ENCODE data around the gene MYO5B. TPM values are rescaled to one million over a fixed set of nuclear protein-coding genes. Genes with fewer than 3 reads are reported as not detected.

Gene MYO5B
- total and polyA plus RNA-seq, 4 donors: 5.4 to 23.4 (median 11.4) TPM

DNA sequence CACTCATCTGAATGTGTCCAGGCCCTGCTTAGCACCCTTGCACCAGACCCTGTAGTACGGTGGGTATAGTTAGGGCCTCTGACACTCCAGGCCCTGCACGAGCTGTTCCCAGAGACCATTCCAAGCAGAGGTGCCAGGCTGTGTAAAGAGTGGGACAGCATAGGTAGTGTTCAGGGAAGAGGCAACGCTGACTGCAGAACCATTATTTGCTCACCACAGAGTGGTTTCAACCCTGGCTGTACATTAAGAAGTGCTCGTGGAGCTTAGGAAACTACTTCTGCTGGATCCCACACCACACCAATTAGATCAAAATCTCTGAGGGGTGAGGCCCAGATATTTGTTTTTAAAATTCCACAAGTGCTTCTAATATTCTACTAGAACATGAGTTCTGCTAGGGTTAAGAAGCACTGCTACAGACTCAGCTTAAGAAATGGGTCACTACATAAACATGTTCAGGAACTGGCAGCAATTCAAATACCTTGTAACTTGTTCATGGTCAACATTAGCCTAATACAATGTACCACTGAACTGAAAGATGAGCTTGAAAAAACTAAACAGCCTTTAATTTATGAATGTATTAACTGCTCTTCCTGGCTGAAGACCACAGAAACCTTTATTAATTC is 183.0 kb downstream of the MYO5B start:
- H3K9ac ChIP-seq (ENCODE audit: low read depth in 1 of 2, low read length in 2 of 2): no peak overlapping the region
- H3K36me3 ChIP-seq (ENCODE audit: control insufficient read depth in 4 of 4, insufficient read depth in 3 of 4, low read depth in 1 of 4, low read length in 3 of 4): no peaks in the 10 kb centered on the region
- H3K4me3 ChIP-seq (ENCODE audit: low read depth in 1 of 3, low read length in 3 of 3): no peak overlapping the region
- no peaks in the 10 kb centered on the region for H3K27me3 ChIP-seq (ENCODE audit: control insufficient read depth in 4 of 4, insufficient read depth in 4 of 4, low read length in 3 of 4)
- H3K9me3 ChIP-seq (ENCODE audit: control insufficient read depth in 4 of 4, low read length in 3 of 4): no peaks in the 10 kb centered on the region
- DNase-seq (ENCODE audit: low spot score): no peak
- no peaks in the 10 kb centered on the region for H3K4me1 ChIP-seq (ENCODE audit: control insufficient read depth in 4 of 4, insufficient read depth in 4 of 4, low read length in 3 of 4)
- 93% methylated on average over 4 of the region's 4 CpGs for WGBS
- no peak overlapping the region for H3K27ac ChIP-seq (ENCODE audit: low read depth in 1 of 2, low read length in 2 of 2)
- TF ChIP-seq, protein P1, sequence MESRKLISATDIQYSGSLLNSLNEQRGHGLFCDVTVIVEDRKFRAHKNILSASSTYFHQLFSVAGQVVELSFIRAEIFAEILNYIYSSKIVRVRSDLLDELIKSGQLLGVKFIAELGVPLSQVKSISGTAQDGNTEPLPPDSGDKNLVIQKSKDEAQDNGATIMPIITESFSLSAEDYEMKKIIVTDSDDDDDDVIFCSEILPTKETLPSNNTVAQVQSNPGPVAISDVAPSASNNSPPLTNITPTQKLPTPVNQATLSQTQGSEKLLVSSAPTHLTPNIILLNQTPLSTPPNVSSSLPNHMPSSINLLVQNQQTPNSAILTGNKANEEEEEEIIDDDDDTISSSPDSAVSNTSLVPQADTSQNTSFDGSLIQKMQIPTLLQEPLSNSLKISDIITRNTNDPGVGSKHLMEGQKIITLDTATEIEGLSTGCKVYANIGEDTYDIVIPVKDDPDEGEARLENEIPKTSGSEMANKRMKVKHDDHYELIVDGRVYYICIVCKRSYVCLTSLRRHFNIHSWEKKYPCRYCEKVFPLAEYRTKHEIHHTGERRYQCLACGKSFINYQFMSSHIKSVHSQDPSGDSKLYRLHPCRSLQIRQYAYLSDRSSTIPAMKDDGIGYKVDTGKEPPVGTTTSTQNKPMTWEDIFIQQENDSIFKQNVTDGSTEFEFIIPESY (IDR thresholded peaks at IDR 0.05): no peak
- no peak for TF ChIP-seq JUND (IDR thresholded peaks at IDR 0.05)
- TF ChIP-seq RXRA (IDR thresholded peaks at IDR 0.05): no peak
- TF ChIP-seq, protein P2, sequence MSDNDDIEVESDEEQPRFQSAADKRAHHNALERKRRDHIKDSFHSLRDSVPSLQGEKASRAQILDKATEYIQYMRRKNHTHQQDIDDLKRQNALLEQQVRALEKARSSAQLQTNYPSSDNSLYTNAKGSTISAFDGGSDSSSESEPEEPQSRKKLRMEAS (IDR thresholded peaks at IDR 0.05): no peak
- TF ChIP-seq YY1 (IDR thresholded peaks at IDR 0.05): no peak
- TF ChIP-seq FOXA1 (IDR thresholded peaks at IDR 0.05): no peak
- TF ChIP-seq, protein P3, sequence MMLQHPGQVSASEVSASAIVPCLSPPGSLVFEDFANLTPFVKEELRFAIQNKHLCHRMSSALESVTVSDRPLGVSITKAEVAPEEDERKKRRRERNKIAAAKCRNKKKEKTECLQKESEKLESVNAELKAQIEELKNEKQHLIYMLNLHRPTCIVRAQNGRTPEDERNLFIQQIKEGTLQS (IDR thresholded peaks at IDR 0.05): no peak
- TF ChIP-seq, protein P4, sequence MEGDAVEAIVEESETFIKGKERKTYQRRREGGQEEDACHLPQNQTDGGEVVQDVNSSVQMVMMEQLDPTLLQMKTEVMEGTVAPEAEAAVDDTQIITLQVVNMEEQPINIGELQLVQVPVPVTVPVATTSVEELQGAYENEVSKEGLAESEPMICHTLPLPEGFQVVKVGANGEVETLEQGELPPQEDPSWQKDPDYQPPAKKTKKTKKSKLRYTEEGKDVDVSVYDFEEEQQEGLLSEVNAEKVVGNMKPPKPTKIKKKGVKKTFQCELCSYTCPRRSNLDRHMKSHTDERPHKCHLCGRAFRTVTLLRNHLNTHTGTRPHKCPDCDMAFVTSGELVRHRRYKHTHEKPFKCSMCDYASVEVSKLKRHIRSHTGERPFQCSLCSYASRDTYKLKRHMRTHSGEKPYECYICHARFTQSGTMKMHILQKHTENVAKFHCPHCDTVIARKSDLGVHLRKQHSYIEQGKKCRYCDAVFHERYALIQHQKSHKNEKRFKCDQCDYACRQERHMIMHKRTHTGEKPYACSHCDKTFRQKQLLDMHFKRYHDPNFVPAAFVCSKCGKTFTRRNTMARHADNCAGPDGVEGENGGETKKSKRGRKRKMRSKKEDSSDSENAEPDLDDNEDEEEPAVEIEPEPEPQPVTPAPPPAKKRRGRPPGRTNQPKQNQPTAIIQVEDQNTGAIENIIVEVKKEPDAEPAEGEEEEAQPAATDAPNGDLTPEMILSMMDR (IDR thresholded peaks at IDR 0.05; ENCODE audit: low read depth, low read length, missing input control): no peak
- no peak for TF ChIP-seq NR2F2 (IDR thresholded peaks at IDR 0.05)
- TF ChIP-seq HNF4G (IDR thresholded peaks at IDR 0.05): no peak
- TF ChIP-seq TAF1 (conservative IDR thresholded peaks at IDR 0.05): no peak
- no peak for TF ChIP-seq RAD21 (IDR thresholded peaks at IDR 0.05)

DNA sequence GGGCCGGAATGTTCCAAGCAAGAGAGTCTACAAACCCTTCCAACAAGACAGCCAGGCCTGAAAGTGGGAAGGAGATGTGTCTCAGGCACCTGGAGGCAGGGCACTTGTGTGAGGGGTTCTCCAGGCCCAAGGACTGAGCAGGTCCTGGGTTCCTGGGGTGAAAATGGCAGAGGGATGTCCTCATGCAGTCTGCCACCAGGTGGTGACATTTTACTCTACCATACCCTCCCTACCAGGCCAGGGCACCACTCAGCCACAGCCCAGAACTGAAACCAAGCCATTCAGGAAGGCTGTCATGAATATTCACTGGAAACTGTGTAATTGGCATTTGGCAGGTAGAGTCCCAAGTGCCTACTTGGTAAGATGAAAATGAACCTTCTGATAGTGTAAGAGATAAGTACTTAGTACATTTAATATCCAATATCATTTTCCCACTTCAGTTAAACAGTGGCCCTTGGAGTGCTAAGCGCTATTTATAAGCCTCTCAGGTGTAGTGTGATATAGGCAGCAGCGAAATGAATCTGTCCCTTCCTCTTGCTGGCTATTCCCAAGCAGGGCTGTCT is 185.1 kb downstream of the MYO5B start:
- no peaks in the 10 kb centered on the region for H3K9me3 ChIP-seq (ENCODE audit: control insufficient read depth in 4 of 4, low read length in 3 of 4)
- H3K4me3 ChIP-seq (ENCODE audit: low read depth in 1 of 3, low read length in 3 of 3): no peak overlapping the region
- H3K27me3 ChIP-seq (ENCODE audit: control insufficient read depth in 4 of 4, insufficient read depth in 4 of 4, low read length in 3 of 4): no peaks in the 10 kb centered on the region
- H3K4me1 ChIP-seq (ENCODE audit: control insufficient read depth in 4 of 4, insufficient read depth in 4 of 4, low read length in 3 of 4): no peaks in the 10 kb centered on the region
- 92% methylated on average over 3 of the region's 3 CpGs for WGBS
- H3K36me3 ChIP-seq (ENCODE audit: control insufficient read depth in 4 of 4, insufficient read depth in 3 of 4, low read depth in 1 of 4, low read length in 3 of 4): no peaks in the 10 kb centered on the region
- no peak overlapping the region for H3K9ac ChIP-seq (ENCODE audit: low read depth in 1 of 2, low read length in 2 of 2)
- H3K27ac ChIP-seq (ENCODE audit: low read depth in 1 of 2, low read length in 2 of 2): no peak overlapping the region
- TF ChIP-seq JUND (IDR thresholded peaks at IDR 0.05): no peak
- TF ChIP-seq NR2F2 (IDR thresholded peaks at IDR 0.05): no peak
- TF ChIP-seq, protein P4 (IDR thresholded peaks at IDR 0.05; ENCODE audit: low read depth, low read length, missing input control): peak; percentile 74
- TF ChIP-seq, protein P5, sequence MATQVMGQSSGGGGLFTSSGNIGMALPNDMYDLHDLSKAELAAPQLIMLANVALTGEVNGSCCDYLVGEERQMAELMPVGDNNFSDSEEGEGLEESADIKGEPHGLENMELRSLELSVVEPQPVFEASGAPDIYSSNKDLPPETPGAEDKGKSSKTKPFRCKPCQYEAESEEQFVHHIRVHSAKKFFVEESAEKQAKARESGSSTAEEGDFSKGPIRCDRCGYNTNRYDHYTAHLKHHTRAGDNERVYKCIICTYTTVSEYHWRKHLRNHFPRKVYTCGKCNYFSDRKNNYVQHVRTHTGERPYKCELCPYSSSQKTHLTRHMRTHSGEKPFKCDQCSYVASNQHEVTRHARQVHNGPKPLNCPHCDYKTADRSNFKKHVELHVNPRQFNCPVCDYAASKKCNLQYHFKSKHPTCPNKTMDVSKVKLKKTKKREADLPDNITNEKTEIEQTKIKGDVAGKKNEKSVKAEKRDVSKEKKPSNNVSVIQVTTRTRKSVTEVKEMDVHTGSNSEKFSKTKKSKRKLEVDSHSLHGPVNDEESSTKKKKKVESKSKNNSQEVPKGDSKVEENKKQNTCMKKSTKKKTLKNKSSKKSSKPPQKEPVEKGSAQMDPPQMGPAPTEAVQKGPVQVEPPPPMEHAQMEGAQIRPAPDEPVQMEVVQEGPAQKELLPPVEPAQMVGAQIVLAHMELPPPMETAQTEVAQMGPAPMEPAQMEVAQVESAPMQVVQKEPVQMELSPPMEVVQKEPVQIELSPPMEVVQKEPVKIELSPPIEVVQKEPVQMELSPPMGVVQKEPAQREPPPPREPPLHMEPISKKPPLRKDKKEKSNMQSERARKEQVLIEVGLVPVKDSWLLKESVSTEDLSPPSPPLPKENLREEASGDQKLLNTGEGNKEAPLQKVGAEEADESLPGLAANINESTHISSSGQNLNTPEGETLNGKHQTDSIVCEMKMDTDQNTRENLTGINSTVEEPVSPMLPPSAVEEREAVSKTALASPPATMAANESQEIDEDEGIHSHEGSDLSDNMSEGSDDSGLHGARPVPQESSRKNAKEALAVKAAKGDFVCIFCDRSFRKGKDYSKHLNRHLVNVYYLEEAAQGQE (IDR thresholded peaks at IDR 0.05): no peak
- peak; percentile 81 to 94 for TF ChIP-seq RAD21 (IDR thresholded peaks at IDR 0.05)
- DNase-seq (ENCODE audit: low spot score): no peak

Measured in liver (tissue), 9 donors.